K562 (cell line): Measurements from ENCODE around the gene NPC1L1. TPM values are rescaled to one million over a fixed set of nuclear protein-coding genes. Genes with fewer than 3 reads are reported as not detected.

Source experiments
- ATF1 ChIP-seq, 2 experiments: fragments of 450-650 bp in 1 of 2; IDR thresholded peaks; 2 replicates each; pipeline ENCODE4 v1.6.1; 2016; ENCODE audit warnings: missing compliant biosample characterization in 1 of 2, missing genetic modification characterization in 1 of 2
- ATF4 ChIP-seq: fragments of 450-650 bp; formaldehyde crosslinking; IDR thresholded peaks from 2 replicates; pipeline ENCODE4 v1.4.0; 2022; ENCODE audit warnings: mild to moderate bottlenecking, moderate library complexity
- BRD9 ChIP-seq: fragments of 450-650 bp; IDR thresholded peaks from 2 replicates; pipeline ENCODE4 v1.6.1; 2018; ENCODE audit warnings: low read depth; ENCODE audit not compliant: partially characterized antibody
- CREB1 ChIP-seq, 2 experiments: sonication (generic) in 1 of 2; formaldehyde crosslinking in 1 of 2; IDR thresholded peaks; 2 replicates each; pipeline versions ENCODE4 v1.6.1 to v1.8.0; 2012 to 2022; ENCODE audit warnings: inconsistent platforms in 1 of 2, mild to moderate bottlenecking in 1 of 2, missing genetic modification reagents in 1 of 2, moderate library complexity in 1 of 2
- ERF ChIP-seq: fragments of 450-650 bp; formaldehyde crosslinking; IDR thresholded peaks from 2 replicates; pipeline ENCODE4 v1.4.0; 2020; ENCODE audit warnings: mild to moderate bottlenecking, mixed read lengths
- FIP1L1 ChIP-seq: fragments of 200-400 bp; formaldehyde crosslinking; IDR thresholded peaks from 2 replicates; pipeline ENCODE4 v1.6.1; 2018; ENCODE audit warnings: mild to moderate bottlenecking, low read depth, low read length; ENCODE audit not compliant: poor library complexity, severe bottlenecking
- FOSL1 ChIP-seq: fragments of 200-800 bp; sonication (Bioruptor generic); conservative IDR thresholded peaks from 2 replicates; pipeline ENCODE4 v1.6.1; 2016; ENCODE audit warnings: missing genetic modification characterization, missing compliant biosample characterization
- FOXM1 ChIP-seq, 2 experiments: fragments of 450-650 bp in 1 of 2; sonication (generic) in 1 of 2; formaldehyde crosslinking in 1 of 2; IDR thresholded peaks; 2 replicates each; pipeline versions ENCODE4 v1.6.1 to v1.9.0; 2017 to 2022; ENCODE audit warnings: low read depth in 2 of 2, mild to moderate bottlenecking in 2 of 2, missing genetic modification reagents in 1 of 2, moderate library complexity in 1 of 2
- HDGF ChIP-seq: fragments of 450-650 bp; IDR thresholded peaks from 2 replicates; pipeline ENCODE4 v1.6.1; 2016
- MAFG ChIP-seq: fragments of 450-650 bp; conservative IDR thresholded peaks from 2 replicates; pipeline ENCODE4 v1.6.1; 2016; ENCODE audit warnings: missing genetic modification characterization, missing compliant biosample characterization
- RBM25 ChIP-seq: fragments of 200-400 bp; formaldehyde crosslinking; IDR thresholded peaks from 2 replicates; pipeline ENCODE4 v1.6.1; 2018; ENCODE audit warnings: low read length, low read depth, moderate library complexity; ENCODE audit not compliant: severe bottlenecking
- SAFB ChIP-seq: fragments of 200-400 bp; formaldehyde crosslinking; IDR thresholded peaks from 2 replicates; pipeline ENCODE4 v1.6.1; 2017; ENCODE audit warnings: low read depth, low read length, borderline replicate concordance
- USF1 ChIP-seq: sonication (generic); formaldehyde crosslinking; IDR thresholded peaks from 2 replicates; pipeline ENCODE4 v1.9.0; 2022; ENCODE audit warnings: mild to moderate bottlenecking, missing genetic modification reagents
- ZNF143 ChIP-seq: sonication (generic); formaldehyde crosslinking; IDR thresholded peaks from 2 replicates; pipeline ENCODE4 v1.9.0; 2022; ENCODE audit warnings: mild to moderate bottlenecking, missing genetic modification reagents
- polyA plus RNA-seq, 8 experiments: library from polyadenylated mRNA; depleted of rRNA in 4 of 8; stranded (reverse) in 5 of 8; unstranded in 3 of 8; fragments of >200 nt; fragmentation: Nextera tagmentation in 2 of 8; fragmentation: Illumina TruSeq in 1 of 8; extraction: Ambion mirVana in 2 of 8; extraction: Trizol in 1 of 8; gene quantifications; 2 replicates each; pipeline versions ENCODE4 v1.2.1 to v1.2.3, GENCODE V29; 2011 to 2014; ENCODE audit warnings: inconsistent platforms in 1 of 8, missing spikeins in 1 of 8
- total RNA-seq, 7 experiments: library from RNA; depleted of rRNA in 6 of 7; stranded (reverse); fragments of >200 nt in 6 of 7; fragmentation: Illumina TruSeq in 2 of 7; extraction: Trizol in 2 of 7; gene quantifications; 2 replicates each; pipeline versions ENCODE4 v1.2.1 to v1.2.3, GENCODE V29; 2011 to 2021; ENCODE audit warnings: low replicate concordance in 1 of 7
- TF ChIP-seq, protein P1 (sequence below): IDR thresholded peaks from 3 replicates; pipeline ENCODE4 v1.6.1; 2011; ENCODE audit warnings: borderline replicate concordance, mild to moderate bottlenecking; ENCODE audit not compliant: insufficient read length, insufficient read depth

NPC1L1 gene
- total and polyA plus RNA-seq, 9 of the 15 experiments (the other 6 are each of a cell fraction or from before 2014, with no cell fraction given), result 0.01 to 0.18 (median 0.07) TPM; not detected in 4

- peak; percentile 62; the same call in 1 of the 2 replicates for TF ChIP-seq CREB1 (IDR thresholded peaks at IDR 0.05)
- TF ChIP-seq CREB1 (CRISPR knock-in tag; IDR thresholded peaks at IDR 0.05), result peak; percentile 73; the same call in 1 of the 2 replicates
- no peak for TF ChIP-seq USF1
- TF ChIP-seq MAFG (tag), result peak; percentile 53
- TF ChIP-seq ZNF143 (CRISPR knock-in tag), result no peak
- peak; percentile 48 for TF ChIP-seq FIP1L1
- TF ChIP-seq ERF (CRISPR knock-in tag), result peak; percentile 41; the same call in 1 of the 2 replicates
- TF ChIP-seq, protein P1, sequence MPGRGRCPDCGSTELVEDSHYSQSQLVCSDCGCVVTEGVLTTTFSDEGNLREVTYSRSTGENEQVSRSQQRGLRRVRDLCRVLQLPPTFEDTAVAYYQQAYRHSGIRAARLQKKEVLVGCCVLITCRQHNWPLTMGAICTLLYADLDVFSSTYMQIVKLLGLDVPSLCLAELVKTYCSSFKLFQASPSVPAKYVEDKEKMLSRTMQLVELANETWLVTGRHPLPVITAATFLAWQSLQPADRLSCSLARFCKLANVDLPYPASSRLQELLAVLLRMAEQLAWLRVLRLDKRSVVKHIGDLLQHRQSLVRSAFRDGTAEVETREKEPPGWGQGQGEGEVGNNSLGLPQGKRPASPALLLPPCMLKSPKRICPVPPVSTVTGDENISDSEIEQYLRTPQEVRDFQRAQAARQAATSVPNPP, result no peak
- no peak for TF ChIP-seq FOXM1 (IDR thresholded peaks at IDR 0.05; ENCODE audit: low read depth)
- 0 out of 2 replicates have a peak, but pooled peaks have one; percentile 2 for TF ChIP-seq FOXM1 (CRISPR knock-in tag; IDR thresholded peaks at IDR 0.05; ENCODE audit: low read depth)
- no peak for TF ChIP-seq HDGF
- TF ChIP-seq BRD9, result no peak
- no peak for TF ChIP-seq RBM25
- peak; percentile 40; the same call in 1 of the 2 replicates for TF ChIP-seq SAFB
- 0 out of 2 replicates have a peak, but pooled peaks have one; percentile 31 for TF ChIP-seq ATF4 (CRISPR knock-in tag)
- TF ChIP-seq ATF1 (CRISPR knock-in tag; IDR thresholded peaks at IDR 0.05), result no peak
- peak; percentile 68 for TF ChIP-seq ATF1 (tag; IDR thresholded peaks at IDR 0.05)
- no peak for TF ChIP-seq FOSL1 (tag)
Measured at GRCh38 chr7:44581879-44582603, 40.9 kb upstream of the NPC1L1 start, which contains the start of gene TMED4 (continued).
